Spinal cord (tissue), 10 donors: ENCODE measurements around the gene PHLDB1. TPM values are rescaled to one million over a fixed set of nuclear protein-coding genes. Genes with fewer than 3 reads are reported as not detected.

Source experiments
- DNase-seq, 6 donors: peaks; one replicate each; pipeline versions ENCODE4 v3.0.0 to v3.0.0-alpha.2; 2013 to 2015; ENCODE audit warnings: low spot score in 6 of 6, low read depth in 4 of 6
- H3K27ac ChIP-seq: one replicate; pipeline ENCODE4 v1.5.1; 2013; ENCODE audit warnings: low read depth, low read length, control low read depth
- H3K27me3 ChIP-seq: one replicate; pipeline ENCODE4 v1.6.1; 2013; ENCODE audit warnings: low read length; ENCODE audit not compliant: control insufficient read depth, insufficient read depth
- H3K36me3 ChIP-seq: one replicate; pipeline ENCODE4 v1.6.1; 2013; ENCODE audit warnings: low read length; ENCODE audit not compliant: control insufficient read depth, insufficient read depth
- H3K4me1 ChIP-seq: one replicate; pipeline ENCODE4 v1.6.1; 2013; ENCODE audit warnings: low read length; ENCODE audit not compliant: control insufficient read depth, insufficient read depth
- H3K4me3 ChIP-seq: one replicate; pipeline ENCODE4 v1.5.1; 2013; ENCODE audit warnings: low read depth, low read length, control low read depth
- H3K9me3 ChIP-seq: one replicate; pipeline ENCODE4 v1.6.1; 2013; ENCODE audit warnings: low read length; ENCODE audit not compliant: control insufficient read depth, insufficient read depth
- WGBS: methylation state at CpG from one replicate; pipeline ENCODE4 v1.1.5; 2013; ENCODE audit warnings: missing lambda C conversion rate; ENCODE audit not compliant: insufficient coverage; 5-methylcytosine and 5-hydroxymethylcytosine counted together
- polyA plus RNA-seq, 2 donors: library from polyadenylated mRNA; unstranded; fragments of 120-200 nt; gene quantifications; one replicate each; pipeline ENCODE4 v1.2.1, GENCODE V29; 2013; ENCODE audit not compliant: insufficient read length in 2 of 2
- total RNA-seq, 2 donors: library from RNA; depleted of rRNA in 1 of 2; stranded (reverse); fragments of 120-200 nt in 1 of 2; fragments of >200 nt in 1 of 2; gene quantifications; one replicate each; pipeline versions ENCODE4 v1.2.3 to v1.2.4, GENCODE V29; 2013 to 2014
- donor health status: healthy.

PHLDB1 gene
- total and polyA plus RNA-seq, 4 donors = 61.3 to 205 (median 115) TPM

GRCh38 chr11:118655486-118656190, 48.2 kb downstream of the PHLDB1 start:
- no peak for DNase-seq
- no peak overlapping the region for H3K27ac ChIP-seq
- H3K36me3 ChIP-seq = peaks cover 74% of the 10 kb centered on the region
- 96% methylated on average over 6 of the region's 7 CpGs for WGBS
- H3K4me1 ChIP-seq = peaks cover 66% of the 10 kb centered on the region
- H3K9me3 ChIP-seq = no peaks in the 10 kb centered on the region
- no peak overlapping the region for H3K4me3 ChIP-seq
- H3K27me3 ChIP-seq = no peaks in the 10 kb centered on the region

DNA sequence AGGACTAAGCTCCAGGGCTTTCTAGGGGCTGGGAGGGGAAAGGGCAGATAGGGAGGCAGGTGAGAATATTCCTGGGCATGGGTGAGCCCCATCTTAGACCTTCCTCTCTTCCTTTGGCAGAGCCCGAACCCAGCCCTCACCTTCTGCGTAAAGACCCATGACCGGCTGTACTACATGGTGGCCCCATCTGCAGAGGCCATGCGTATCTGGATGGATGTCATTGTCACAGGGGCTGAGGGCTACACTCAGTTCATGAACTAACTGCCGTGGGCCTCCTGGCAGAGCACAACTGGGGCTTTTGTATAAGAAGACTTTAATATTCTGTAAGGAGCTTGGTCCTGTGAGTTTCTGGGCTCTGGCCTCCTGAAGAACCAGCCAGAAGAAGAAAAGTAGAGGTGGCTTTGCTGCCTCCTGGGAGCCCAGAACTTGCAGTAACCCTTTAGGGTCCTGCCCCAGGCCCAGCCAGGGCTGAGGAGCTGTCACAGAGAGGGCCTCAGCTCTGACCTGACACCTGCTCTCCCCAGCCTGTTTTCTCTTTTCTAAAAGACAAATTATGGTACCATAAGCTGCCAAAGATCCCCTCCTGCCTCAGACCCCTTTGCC, 49.2 kb downstream of the PHLDB1 start:
- 44% methylated on average over 3 of the region's 5 CpGs for WGBS
- no peak overlapping the region for H3K4me3 ChIP-seq
- peaks cover 64% of the 10 kb centered on the region for H3K4me1 ChIP-seq
- H3K27me3 ChIP-seq = no peaks in the 10 kb centered on the region
- H3K36me3 ChIP-seq = peaks cover 71% of the 10 kb centered on the region
- no peak overlapping the region for H3K27ac ChIP-seq
- no peak for DNase-seq
- H3K9me3 ChIP-seq = no peaks in the 10 kb centered on the region

GRCh38 chr11:118657238-118657637, 49.8 kb downstream of the PHLDB1 start:
- no peak overlapping the region for H3K4me3 ChIP-seq
- H3K9me3 ChIP-seq = no peaks in the 10 kb centered on the region
- DNase-seq = peak in 2 of 6 donors; percentile 75 to 92
- H3K27me3 ChIP-seq = no peaks in the 10 kb centered on the region
- peaks cover 59% of the 10 kb centered on the region for H3K4me1 ChIP-seq
- 30% methylated on average over 2 of the region's 2 CpGs for WGBS
- no peak overlapping the region for H3K27ac ChIP-seq
- H3K36me3 ChIP-seq = peaks cover 65% of the 10 kb centered on the region

- 74% methylated on average over 10 of the region's 16 CpGs for WGBS
- no peak overlapping the region for H3K4me3 ChIP-seq
- no peaks in the 10 kb centered on the region for H3K27me3 ChIP-seq
- H3K27ac ChIP-seq = no peak overlapping the region
- H3K9me3 ChIP-seq = no peaks in the 10 kb centered on the region
- DNase-seq = no peak
- peaks cover 52% of the 10 kb centered on the region for H3K4me1 ChIP-seq
- peaks cover 65% of the 10 kb centered on the region for H3K36me3 ChIP-seq
These were observed 50.5 kb downstream of the PHLDB1 start for GRCh38 chr11:118657709-118658428.

- Histone ChIP-seq H3K36me3 (peaks cover 58% of the 10 kb centered on the region), H3K4me3 (no peak overlapping the region), H3K27me3 (no peaks in the 10 kb centered on the region), H3K4me1 (peaks cover 48% of the 10 kb centered on the region), H3K9me3 (no peaks in the 10 kb centered on the region), H3K27ac (no peak overlapping the region)
- 59% methylated on average over 16 of the region's 16 CpGs for WGBS
- DNase-seq = no peak
These were observed 51.3 kb downstream of the PHLDB1 start for GRCh38 chr11:118658429-118659313.

DNA sequence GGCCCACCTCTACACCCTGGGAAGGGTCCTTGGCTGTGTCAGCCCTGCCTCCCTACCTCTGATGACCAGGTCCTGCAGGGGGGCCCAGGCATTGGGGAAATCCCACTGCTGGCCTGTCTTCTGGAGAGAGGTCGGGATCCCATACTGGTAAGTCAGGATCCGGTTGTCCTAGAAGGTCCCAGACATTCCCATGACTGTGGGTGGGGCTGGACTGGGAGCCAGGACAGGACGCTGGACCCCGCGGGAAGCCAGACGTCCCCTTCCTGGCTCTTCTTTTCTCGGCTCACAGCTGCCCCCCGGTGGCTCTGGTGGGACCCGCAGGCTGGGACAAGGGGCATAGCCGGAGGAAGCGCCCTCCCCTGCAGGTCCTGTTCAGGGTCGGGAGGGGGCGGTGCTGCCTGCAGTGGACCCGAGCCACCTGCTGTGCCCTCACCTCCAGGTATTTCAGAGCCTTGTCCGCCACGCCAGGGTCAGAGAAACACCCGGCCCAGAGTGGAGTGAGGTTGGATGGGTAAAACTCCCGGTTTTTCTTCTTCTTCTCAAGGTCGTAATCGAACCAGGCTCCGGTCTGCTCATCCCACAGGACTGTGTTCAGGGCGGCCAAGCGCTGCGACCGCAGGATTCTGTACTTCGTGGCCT, 52.0 kb downstream of the PHLDB1 start:
- DNase-seq = peak in 5 of 6 donors; percentile 57 to 93 (median 73)
- peaks cover 48% of the 10 kb centered on the region for H3K4me1 ChIP-seq
- H3K27me3 ChIP-seq = no peaks in the 10 kb centered on the region
- 18% methylated on average over 26 of the region's 26 CpGs for WGBS
- H3K27ac ChIP-seq = no peak overlapping the region
- no peaks in the 10 kb centered on the region for H3K9me3 ChIP-seq
- peaks cover 54% of the 10 kb centered on the region for H3K36me3 ChIP-seq
- no peak overlapping the region for H3K4me3 ChIP-seq

- Histone ChIP-seq H3K4me3 (no peak overlapping the region), H3K4me1 (peaks cover 48% of the 10 kb centered on the region), H3K27ac (no peak overlapping the region), H3K36me3 (peaks cover 50% of the 10 kb centered on the region), H3K27me3 (no peaks in the 10 kb centered on the region), H3K9me3 (no peaks in the 10 kb centered on the region)
- 73% methylated on average over 12 of the region's 14 CpGs for WGBS
- DNase-seq = no peak
These were observed 52.7 kb downstream of the PHLDB1 start for GRCh38 chr11:118659953-118660680.

- H3K4me3 ChIP-seq = no peak overlapping the region
- no peaks in the 10 kb centered on the region for H3K27me3 ChIP-seq
- peaks cover 43% of the 10 kb centered on the region for H3K36me3 ChIP-seq
- no peak overlapping the region for H3K27ac ChIP-seq
- DNase-seq = no peak
- peaks cover 46% of the 10 kb centered on the region for H3K4me1 ChIP-seq
- 80% methylated on average over 7 of the region's 7 CpGs for WGBS
- no peaks in the 10 kb centered on the region for H3K9me3 ChIP-seq
These were observed 53.4 kb downstream of the PHLDB1 start for GRCh38 chr11:118660681-118661424.
